Breast epithelium (tissue), 3 donors: ENCODE data around the gene IDUA.

Experiments
- CTCF ChIP-seq, 3 donors: fragments of 450-650 bp; IDR thresholded peaks; one replicate each; pipeline ENCODE4 v1.5.1; 2016 to 2017; ENCODE audit warnings: antibody characterized with exemption in 3 of 3, mild to moderate bottlenecking in 3 of 3, moderate library complexity in 3 of 3
- POLR2AphosphoS5 ChIP-seq, 3 donors: sonication (generic); formaldehyde crosslinking; IDR thresholded peaks; one replicate each; pipeline ENCODE4 v1.6.1; 2017; ENCODE audit warnings: antibody characterized with exemption in 3 of 3

GRCh38 chr4:986879-987623 is at the start of gene IDUA:
- TF ChIP-seq CTCF (IDR thresholded peaks at IDR 0.05) (peak in 2 of 3 donors; percentile 8 to 29), POLR2AphosphoS5 (IDR thresholded peaks at IDR 0.05) (no peak)
